Endothelial cell of umbilical vein (primary cell): ENCODE data around the gene NEMP2. TPM values are rescaled to one million over a fixed set of nuclear protein-coding genes. Genes with fewer than 3 reads are reported as not detected.

Experiments used
- BruUV-seq: library from RNA; stranded (reverse); fragments of 400-500 nt; replicated peaks from 2 replicates; lab custom pipeline; 2021; lab: Mats Ljungman, UMichigan
- CTCF ChIA-PET: fragments of 300-600, 350-600 bp; sonication (Branson Sonifier 250); formaldehyde crosslinking; loops from one replicate; lab custom pipeline; 2021; ENCODE audit warnings: antibody characterized with exemption, inconsistent platforms; lab: Charles Lee
- POLR2A ChIA-PET: fragments of 300-600, 350-600 bp; sonication (Branson Sonifier 250); formaldehyde crosslinking; loops from one replicate; lab custom pipeline; 2021; ENCODE audit warnings: antibody characterized with exemption, inconsistent platforms; lab: Charles Lee
- DNase-seq: peaks from one replicate; pipeline ENCODE4 v3.0.0-alpha.2; 2011; ENCODE audit warnings: low read depth, low spot score
- FAIRE-seq: peaks from 2 replicates; lab custom pipeline; 2011; peaks lifted over from hg19 to GRCh38; lab: Jason Lieb, UNC
- H2AFZ ChIP-seq: 2 replicates; pipeline ENCODE4 v1.6.0; 2012; ENCODE audit warnings: low read depth, low read length, control low read depth, inconsistent platforms
- H3K27ac ChIP-seq: 2 replicates; pipeline ENCODE4 v1.5.1; 2011; ENCODE audit warnings: low read depth, mild to moderate bottlenecking, control low read depth, low read length, moderate library complexity; ENCODE audit not compliant: insufficient read depth
- H3K27me3 ChIP-seq, 2 experiments: 2 replicates each; pipeline versions ENCODE4 v1.6.0 to v1.6.1; 2011; ENCODE audit warnings: low read length in 2 of 2, mixed read lengths in 1 of 2; ENCODE audit not compliant: control insufficient read depth in 2 of 2, insufficient read depth in 2 of 2
- H3K36me3 ChIP-seq, 2 experiments: 2 replicates in 1 of 2; 3 replicates in 1 of 2; pipeline ENCODE4 v1.5.1; 2011; ENCODE audit warnings: low read length in 2 of 2, mild to moderate bottlenecking in 1 of 2, moderate library complexity in 1 of 2; ENCODE audit not compliant: control insufficient read depth in 2 of 2, insufficient read depth in 2 of 2; ENCODE audit errors: extremely low read depth in 1 of 2
- H3K4me1 ChIP-seq: 3 replicates; pipeline ENCODE4 v1.5.1; 2011; ENCODE audit warnings: mild to moderate bottlenecking, low read length; ENCODE audit not compliant: control insufficient read depth, insufficient read depth; ENCODE audit errors: extremely low read depth
- H3K4me2 ChIP-seq: 2 replicates; pipeline ENCODE4 v1.6.1; 2011; ENCODE audit warnings: low read length, control low read depth, mixed read lengths; ENCODE audit not compliant: insufficient read depth
- H3K4me3 ChIP-seq, 3 experiments: fragments of 200-600 bp in 1 of 3; sonication (generic), shearing (Covaris generic) in 1 of 3; replicated peaks in 1 of 3; 2 replicates each; pipeline ENCODE4 v1.5.1; 2011 to 2016; ENCODE audit warnings: control low read depth in 3 of 3, low read length in 3 of 3, mild to moderate bottlenecking in 2 of 3, inconsistent platforms in 1 of 3, low read depth in 1 of 3, moderate library complexity in 1 of 3; ENCODE audit not compliant: insufficient read depth in 1 of 3
- H3K79me2 ChIP-seq: 2 replicates; pipeline ENCODE4 v1.6.0; 2012; ENCODE audit warnings: low read length, inconsistent platforms; ENCODE audit not compliant: control insufficient read depth, insufficient read depth
- H3K9ac ChIP-seq: replicated peaks from 2 replicates; pipeline ENCODE3; 2011; ENCODE audit warnings: low read length, control low read depth; ENCODE audit not compliant: insufficient read depth; ENCODE audit errors: extremely low read depth
- H3K9me1 ChIP-seq: replicated peaks from 3 replicates; pipeline ENCODE4 v1.6.0; 2011; ENCODE audit warnings: mild to moderate bottlenecking, low read length; ENCODE audit not compliant: control insufficient read depth, insufficient read depth; ENCODE audit errors: extremely low read depth
- H3K9me3 ChIP-seq: replicated peaks from 2 replicates; pipeline ENCODE4 v1.5.1; 2012; ENCODE audit warnings: low read length, inconsistent platforms; ENCODE audit not compliant: control insufficient read depth, insufficient read depth
- H4K20me1 ChIP-seq: replicated peaks from 2 replicates; pipeline ENCODE3; 2011; ENCODE audit warnings: mild to moderate bottlenecking, low read length; ENCODE audit not compliant: control insufficient read depth, insufficient read depth; ENCODE audit errors: extremely low read depth
- EZH2 ChIP-seq: IDR thresholded peaks from 2 replicates; pipeline ENCODE4 v1.6.1; 2012; ENCODE audit warnings: borderline replicate concordance, low read depth, mild to moderate bottlenecking, moderate library complexity, low read length, inconsistent platforms; ENCODE audit not compliant: severe bottlenecking
- FOS ChIP-seq: IDR thresholded peaks from 2 replicates; pipeline ENCODE4 v1.6.1; 2011; ENCODE audit warnings: mild to moderate bottlenecking, low read length, moderate library complexity, borderline replicate concordance; ENCODE audit not compliant: insufficient read depth
- GATA2 ChIP-seq: IDR thresholded peaks from 2 replicates; pipeline ENCODE4 v1.7.0; 2011; ENCODE audit warnings: low read depth, mild to moderate bottlenecking, moderate library complexity, mixed read lengths, low read length; ENCODE audit not compliant: insufficient read length, insufficient read depth
- JUN ChIP-seq: IDR thresholded peaks from 2 replicates; pipeline ENCODE4 v1.6.1; 2011; ENCODE audit warnings: borderline replicate concordance, low read depth; ENCODE audit not compliant: insufficient read length, insufficient read depth
- MYC ChIP-seq: IDR thresholded peaks from one replicate; pipeline ENCODE4 v1.6.1; 2011; ENCODE audit warnings: mild to moderate bottlenecking, low read depth, low read length
- POLR2A ChIP-seq: IDR thresholded peaks from 2 replicates; pipeline ENCODE4 v1.6.1; 2012; ENCODE audit warnings: low read depth, mild to moderate bottlenecking, control low read depth, low read length
- POLR2AphosphoS5 ChIP-seq: IDR thresholded peaks from 2 replicates; pipeline ENCODE4 v1.6.1; 2012; ENCODE audit warnings: low read depth, mild to moderate bottlenecking, control low read depth, low read length, moderate library complexity; ENCODE audit not compliant: insufficient read depth
- dilution Hi-C: fragments of 300-500 bp; cut with MboI; formaldehyde crosslinking; loops from one replicate; pipeline ENCODE4 v1.15.0; 2019; ENCODE audit warnings: low sequenced_read_pairs; ENCODE audit not compliant: extremely low pct_ligation_motif_present
- intact Hi-C: fragments of 100-400 bp; cut with micrococcal nuclease; formaldehyde crosslinking; loops from one replicate; pipeline ENCODE4 v1.10.0; 2022
- polyA plus RNA-seq, 4 experiments: library from polyadenylated mRNA; depleted of rRNA in 3 of 4; stranded (reverse) in 3 of 4; unstranded in 1 of 4; fragments of >200 nt; gene quantifications; 2 replicates each; pipeline versions ENCODE4 v1.2.1 to v1.2.3, GENCODE V29; 2011 to 2012; ENCODE audit warnings: missing spikeins in 1 of 4
- total RNA-seq: library from RNA; stranded (reverse); gene quantifications from 2 replicates; pipeline ENCODE4 v1.2.3, GENCODE V29; 2021
- TF ChIP-seq, protein P1 (sequence below), 2 donors: IDR thresholded peaks; 1 replicate in 1 of 2; 2 replicates in 1 of 2; pipeline ENCODE4 v1.5.1; 2011; ENCODE audit warnings: low read length in 2 of 2, mild to moderate bottlenecking in 2 of 2, moderate library complexity in 2 of 2, control low read depth in 1 of 2, inconsistent platforms in 1 of 2, low read depth in 1 of 2; ENCODE audit not compliant: insufficient read depth in 1 of 2; ENCODE audit errors: extremely low read depth in 1 of 2
- TF ChIP-seq, protein P2 (sequence below): IDR thresholded peaks from 2 replicates; pipeline ENCODE4 v1.6.1; 2011; ENCODE audit not compliant: insufficient read depth, insufficient read length

NEMP2 gene
- total and polyA plus RNA-seq, 2 donors (not counting 3 experiments of a cell fraction or from before 2014, with no cell fraction given) = 3.1 to 8.4 TPM

DNA sequence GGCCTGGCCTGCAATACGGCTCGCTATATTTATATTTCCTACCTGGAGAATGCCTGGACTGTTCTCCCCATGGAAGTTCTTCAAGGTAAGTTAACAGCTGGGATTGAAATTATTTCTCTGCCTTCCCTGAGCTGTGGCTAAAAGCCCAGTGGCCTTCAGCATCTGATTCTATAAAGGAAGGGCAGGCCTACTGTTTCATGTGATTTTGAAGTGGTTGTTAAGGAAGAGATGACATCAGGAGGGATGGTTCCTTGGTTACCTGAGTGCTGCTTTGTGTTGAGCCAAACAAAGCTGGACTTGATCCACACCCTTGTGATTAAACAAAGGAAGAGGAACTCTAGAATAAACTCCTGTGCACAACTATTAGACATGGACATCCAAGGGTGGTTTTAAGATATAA is 64.8 kb downstream of the NEMP2 start:
- CTCF ChIA-PET = interaction anchor here (0.6 to 2.2 kb wide), 6 partner anchors 10 to 150 kb away, joined by 3 to 15 read pairs (median 3); partner anchors contain the start of gene HIBCH
- peak overlapping the region; percentile 58 for H3K9ac ChIP-seq
- no peaks in the 10 kb centered on the region for H4K20me1 ChIP-seq
- intact Hi-C loops (loop anchor here (1.0 kb wide), 1 partner anchor 61 kb away; the partner anchor contains the start of gene MFSD6), dilution Hi-C loops (no loop called here)
- TF ChIP-seq POLR2AphosphoS5 (no peak), EZH2 (no peak), JUN (peak; percentile 32)
- FAIRE-seq = peak; percentile 83
- H2AFZ ChIP-seq = no peak overlapping the region
- no peaks in the 10 kb centered on the region for H3K79me2 ChIP-seq
- H3K4me1 ChIP-seq = peaks cover 9% of the 10 kb centered on the region
- POLR2A ChIA-PET = interaction anchor here (0.8 kb wide), 1 partner anchor 18 kb away, joined by 5 read pairs; no protein-coding TSS in a partner anchor
- no TSS peak for BruUV-seq
- H3K27ac ChIP-seq = peak overlapping the region; percentile 75
- no peaks in the 10 kb centered on the region for H3K36me3 ChIP-seq
- H3K4me3 ChIP-seq = no peak overlapping the region
- no peaks in the 10 kb centered on the region for H3K9me1 ChIP-seq
- peak; percentile 95 for DNase-seq
- H3K27me3 ChIP-seq = no peaks in the 10 kb centered on the region
- no peak overlapping the region for H3K4me2 ChIP-seq
- H3K9me3 ChIP-seq = no peaks in the 10 kb centered on the region

DNA sequence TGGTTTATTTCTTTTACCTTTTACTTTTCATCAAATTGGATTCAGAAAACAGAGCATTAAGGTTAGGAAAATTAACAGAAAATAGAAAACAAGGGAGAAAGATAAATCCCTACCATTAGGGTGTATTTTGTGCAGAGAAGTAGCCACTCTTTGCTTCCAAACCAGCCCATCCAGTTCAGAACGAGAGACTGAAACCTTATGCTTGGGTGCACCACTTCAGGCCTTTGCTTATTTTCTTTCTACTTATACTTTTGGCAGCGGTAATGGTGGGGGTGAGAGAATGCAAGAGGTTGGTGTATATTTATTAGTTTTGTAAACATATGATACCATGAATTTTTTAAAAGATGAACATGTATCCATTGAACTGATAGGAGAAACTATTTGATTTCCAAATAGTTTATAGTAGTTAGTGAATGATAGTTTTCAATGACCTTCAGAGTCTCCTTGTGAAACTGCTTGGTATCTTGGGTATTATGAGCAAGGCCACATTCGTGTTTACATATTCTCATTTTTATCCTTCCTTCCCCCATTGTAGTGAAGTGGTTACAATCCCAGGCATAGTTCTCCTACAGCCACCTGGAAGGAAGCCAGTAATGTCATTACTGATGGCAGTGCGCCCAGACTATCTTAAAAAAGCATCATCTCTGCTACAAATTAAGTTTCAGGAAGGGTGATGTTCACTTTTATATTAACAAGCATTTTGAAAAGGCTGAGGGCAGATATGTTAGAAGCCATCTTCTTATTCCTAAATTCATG is 65.5 kb downstream of the NEMP2 start:
- H4K20me1 ChIP-seq = no peaks in the 10 kb centered on the region
- POLR2A ChIA-PET = interaction anchor here (0.8 kb wide), 1 partner anchor 17 kb away, joined by 5 read pairs; no protein-coding TSS in a partner anchor
- H3K36me3 ChIP-seq = no peaks in the 10 kb centered on the region
- peak overlapping the region; percentile 75 for H3K27ac ChIP-seq
- no peaks in the 10 kb centered on the region for H3K9me3 ChIP-seq
- peaks cover 9% of the 10 kb centered on the region for H3K4me1 ChIP-seq
- no peaks in the 10 kb centered on the region for H3K27me3 ChIP-seq
- no peaks in the 10 kb centered on the region for H3K79me2 ChIP-seq
- TF ChIP-seq EZH2 (no peak), POLR2A (no peak), GATA2 (no peak), JUN (no peak), FOS (no peak), MYC (no peak), POLR2AphosphoS5 (no peak)
- TF ChIP-seq, protein P1, sequence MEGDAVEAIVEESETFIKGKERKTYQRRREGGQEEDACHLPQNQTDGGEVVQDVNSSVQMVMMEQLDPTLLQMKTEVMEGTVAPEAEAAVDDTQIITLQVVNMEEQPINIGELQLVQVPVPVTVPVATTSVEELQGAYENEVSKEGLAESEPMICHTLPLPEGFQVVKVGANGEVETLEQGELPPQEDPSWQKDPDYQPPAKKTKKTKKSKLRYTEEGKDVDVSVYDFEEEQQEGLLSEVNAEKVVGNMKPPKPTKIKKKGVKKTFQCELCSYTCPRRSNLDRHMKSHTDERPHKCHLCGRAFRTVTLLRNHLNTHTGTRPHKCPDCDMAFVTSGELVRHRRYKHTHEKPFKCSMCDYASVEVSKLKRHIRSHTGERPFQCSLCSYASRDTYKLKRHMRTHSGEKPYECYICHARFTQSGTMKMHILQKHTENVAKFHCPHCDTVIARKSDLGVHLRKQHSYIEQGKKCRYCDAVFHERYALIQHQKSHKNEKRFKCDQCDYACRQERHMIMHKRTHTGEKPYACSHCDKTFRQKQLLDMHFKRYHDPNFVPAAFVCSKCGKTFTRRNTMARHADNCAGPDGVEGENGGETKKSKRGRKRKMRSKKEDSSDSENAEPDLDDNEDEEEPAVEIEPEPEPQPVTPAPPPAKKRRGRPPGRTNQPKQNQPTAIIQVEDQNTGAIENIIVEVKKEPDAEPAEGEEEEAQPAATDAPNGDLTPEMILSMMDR (IDR thresholded peaks at IDR 0.05; ENCODE audit: extremely low read depth in 1 of 2, insufficient read depth in 1 of 2, low read depth in 1 of 2, low read length in 2 of 2) = no peak
- TF ChIP-seq, protein P2, sequence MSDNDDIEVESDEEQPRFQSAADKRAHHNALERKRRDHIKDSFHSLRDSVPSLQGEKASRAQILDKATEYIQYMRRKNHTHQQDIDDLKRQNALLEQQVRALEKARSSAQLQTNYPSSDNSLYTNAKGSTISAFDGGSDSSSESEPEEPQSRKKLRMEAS = no peak
- CTCF ChIA-PET = interaction anchor here (1.6 to 2.2 kb wide), 2 partner anchors 10 to 12 kb away, joined by 8 to 15 read pairs; no protein-coding TSS in a partner anchor
- peak overlapping the region; percentile 23 for H3K4me2 ChIP-seq
- no peaks in the 10 kb centered on the region for H3K9me1 ChIP-seq
- no peak overlapping the region for H2AFZ ChIP-seq
- H3K4me3 ChIP-seq = no peak overlapping the region
- intact Hi-C loops = loop anchor here (1.0 kb wide), 1 partner anchor 61 kb away; the partner anchor contains the start of gene MFSD6
- dilution Hi-C loops = no loop called here
- BruUV-seq = no TSS peak
- FAIRE-seq (peak; percentile 85), DNase-seq (peak; percentile 98)
- peak overlapping the region; percentile 58 for H3K9ac ChIP-seq
